ENCODE measurements around the gene B3GNT4. TPM values are rescaled to one million over a fixed set of nuclear protein-coding genes. Genes with fewer than 3 reads are reported as not detected.

Gene B3GNT4
- total RNA-seq, 3 donors from 2014 or later = 1.6 TPM; not detected in 2

DNA sequence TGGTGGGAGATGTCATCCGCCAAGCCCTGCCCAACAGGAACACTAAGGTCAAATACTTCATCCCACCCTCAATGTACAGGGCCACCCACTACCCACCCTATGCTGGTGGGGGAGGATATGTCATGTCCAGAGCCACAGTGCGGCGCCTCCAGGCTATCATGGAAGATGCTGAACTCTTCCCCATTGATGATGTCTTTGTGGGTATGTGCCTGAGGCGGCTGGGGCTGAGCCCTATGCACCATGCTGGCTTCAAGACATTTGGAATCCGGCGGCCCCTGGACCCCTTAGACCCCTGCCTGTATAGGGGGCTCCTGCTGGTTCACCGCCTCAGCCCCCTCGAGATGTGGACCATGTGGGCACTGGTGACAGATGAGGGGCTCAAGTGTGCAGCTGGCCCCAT lies 3.5 kb downstream of the B3GNT4 start:
- intact Hi-C loops (cut with DNase I; ENCODE audit: low total_unique reads) = no loop called here
- H3K27ac ChIP-seq = no peak overlapping the region
- H3K36me3 ChIP-seq = peaks cover 8% of the 10 kb centered on the region
- H3K27me3 ChIP-seq = no peaks in the 10 kb centered on the region
- no peak overlapping the region for H3K4me3 ChIP-seq
- TF ChIP-seq, protein P1, sequence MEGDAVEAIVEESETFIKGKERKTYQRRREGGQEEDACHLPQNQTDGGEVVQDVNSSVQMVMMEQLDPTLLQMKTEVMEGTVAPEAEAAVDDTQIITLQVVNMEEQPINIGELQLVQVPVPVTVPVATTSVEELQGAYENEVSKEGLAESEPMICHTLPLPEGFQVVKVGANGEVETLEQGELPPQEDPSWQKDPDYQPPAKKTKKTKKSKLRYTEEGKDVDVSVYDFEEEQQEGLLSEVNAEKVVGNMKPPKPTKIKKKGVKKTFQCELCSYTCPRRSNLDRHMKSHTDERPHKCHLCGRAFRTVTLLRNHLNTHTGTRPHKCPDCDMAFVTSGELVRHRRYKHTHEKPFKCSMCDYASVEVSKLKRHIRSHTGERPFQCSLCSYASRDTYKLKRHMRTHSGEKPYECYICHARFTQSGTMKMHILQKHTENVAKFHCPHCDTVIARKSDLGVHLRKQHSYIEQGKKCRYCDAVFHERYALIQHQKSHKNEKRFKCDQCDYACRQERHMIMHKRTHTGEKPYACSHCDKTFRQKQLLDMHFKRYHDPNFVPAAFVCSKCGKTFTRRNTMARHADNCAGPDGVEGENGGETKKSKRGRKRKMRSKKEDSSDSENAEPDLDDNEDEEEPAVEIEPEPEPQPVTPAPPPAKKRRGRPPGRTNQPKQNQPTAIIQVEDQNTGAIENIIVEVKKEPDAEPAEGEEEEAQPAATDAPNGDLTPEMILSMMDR (IDR thresholded peaks at IDR 0.05) = no peak
- TF ChIP-seq POLR2AphosphoS5 (IDR thresholded peaks at IDR 0.05) (no peak), POLR2A (IDR thresholded peaks at IDR 0.05) (no peak)
- DNase-seq (ENCODE audit: low spot score in 2 of 2) = no peak
- no peaks in the 10 kb centered on the region for H3K9me3 ChIP-seq
- peaks cover 6 to 12% of the 10 kb centered on the region in 2 donors for H3K4me1 ChIP-seq

DNA sequence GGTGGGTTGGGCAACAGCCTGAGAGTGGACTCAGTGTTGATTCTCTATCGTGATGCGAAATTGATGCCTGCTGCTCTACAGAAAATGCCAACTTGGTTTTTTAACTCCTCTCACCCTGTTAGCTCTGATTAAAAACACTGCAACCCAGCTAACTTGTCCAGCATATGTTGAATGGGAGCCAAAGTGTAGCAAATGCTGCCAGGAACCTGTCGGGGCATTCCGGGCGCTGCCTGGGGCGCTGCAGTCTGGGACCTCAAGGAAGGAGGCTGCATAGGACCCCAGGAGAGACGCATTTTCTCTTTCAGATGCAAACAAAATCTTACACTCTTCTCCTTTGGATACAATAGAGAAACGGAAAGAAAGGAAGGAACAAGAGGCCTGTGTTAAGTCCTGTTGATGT lies 3.9 kb downstream of the B3GNT4 start:
- H3K4me3 ChIP-seq = no peak overlapping the region
- H3K27ac ChIP-seq = no peak overlapping the region
- H3K27me3 ChIP-seq = no peaks in the 10 kb centered on the region
- intact Hi-C loops (cut with DNase I; ENCODE audit: low total_unique reads) = no loop called here
- DNase-seq (ENCODE audit: low spot score in 2 of 2) = no peak
- peaks cover 8% of the 10 kb centered on the region for H3K36me3 ChIP-seq
- TF ChIP-seq, protein P1 (IDR thresholded peaks at IDR 0.05) = no peak
- TF ChIP-seq POLR2AphosphoS5 (IDR thresholded peaks at IDR 0.05) (no peak), POLR2A (IDR thresholded peaks at IDR 0.05) (no peak)
- H3K4me1 ChIP-seq = peaks cover 6 to 12% of the 10 kb centered on the region in 2 donors
- no peaks in the 10 kb centered on the region for H3K9me3 ChIP-seq

DNA sequence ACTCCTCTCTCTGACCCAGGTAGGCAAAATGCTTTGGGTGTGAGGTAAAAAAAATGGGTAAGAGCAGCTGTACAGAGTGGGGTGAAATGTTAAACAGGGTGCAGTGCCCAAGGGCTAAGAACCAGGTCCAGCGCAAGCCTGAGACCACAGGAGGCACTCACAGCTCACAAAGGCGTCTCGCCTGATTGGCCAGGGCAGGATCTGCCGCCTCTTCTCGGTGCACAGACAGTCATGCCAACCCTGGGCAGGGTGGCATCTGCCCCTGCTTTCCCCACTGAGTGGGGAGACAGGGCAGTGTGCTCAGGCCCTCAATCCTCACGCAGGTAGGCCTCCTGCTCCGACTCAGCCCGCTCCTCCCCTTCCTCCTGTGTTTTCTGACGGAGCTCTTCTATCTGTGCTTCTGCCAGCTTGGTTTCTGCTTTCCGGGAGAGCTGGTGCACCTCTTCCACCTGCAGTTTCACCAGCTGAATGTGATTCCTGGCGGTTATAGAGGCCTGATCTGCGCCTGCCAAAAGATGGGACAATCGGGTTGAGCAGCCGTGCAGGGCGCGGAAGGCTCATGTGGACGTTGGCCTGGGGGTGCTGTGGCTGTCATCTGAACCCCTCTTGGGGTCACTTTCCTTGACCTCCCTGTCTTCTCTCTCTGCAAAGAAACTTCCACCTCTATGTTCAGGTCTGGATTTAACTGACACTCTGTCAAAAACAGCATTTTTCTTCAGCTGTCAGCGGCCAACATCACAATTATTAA lies 4.7 kb downstream of the B3GNT4 start:
- H3K9me3 ChIP-seq = no peaks in the 10 kb centered on the region
- DNase-seq (ENCODE audit: low spot score in 2 of 2) = no peak
- H3K27ac ChIP-seq = no peak overlapping the region
- H3K4me1 ChIP-seq = peaks cover 0 to 8% of the 10 kb centered on the region in 2 donors
- H3K36me3 ChIP-seq = peaks cover 8% of the 10 kb centered on the region
- H3K4me3 ChIP-seq = no peak overlapping the region
- intact Hi-C loops (cut with DNase I; ENCODE audit: low total_unique reads) = no loop called here
- TF ChIP-seq POLR2AphosphoS5 (IDR thresholded peaks at IDR 0.05) = no peak
- TF ChIP-seq POLR2A (IDR thresholded peaks at IDR 0.05) = no peak
- H3K27me3 ChIP-seq = no peaks in the 10 kb centered on the region

DNA sequence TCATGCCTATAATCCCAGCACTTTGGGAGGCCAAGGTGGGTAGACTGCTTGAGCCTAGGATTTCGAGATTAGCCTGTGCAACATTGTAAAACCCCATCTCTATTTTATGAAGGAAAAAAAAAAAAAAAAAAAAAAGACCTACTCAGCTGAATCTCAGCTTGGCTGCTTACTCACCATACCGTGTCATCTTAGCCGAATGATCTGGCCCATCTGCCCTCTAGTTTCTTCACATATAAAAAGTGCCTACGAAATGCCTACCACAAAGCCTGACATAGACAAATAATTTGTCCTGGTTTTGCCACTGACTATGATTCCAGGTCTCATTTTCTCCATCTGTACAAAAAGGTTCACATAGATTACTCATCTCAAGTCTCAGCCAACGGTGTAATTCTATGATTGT lies 12.3 kb downstream of the B3GNT4 start:
- no peak for DNase-seq (ENCODE audit: low spot score in 2 of 2)
- Histone ChIP-seq H3K27me3 (no peaks in the 10 kb centered on the region), H3K4me1 (no peaks in the 10 kb centered on the region), H3K27ac (no peak overlapping the region), H3K9me3 (no peaks in the 10 kb centered on the region), H3K4me3 (no peak overlapping the region), H3K36me3 (no peaks in the 10 kb centered on the region)
- intact Hi-C loops (cut with DNase I; ENCODE audit: low total_unique reads) = no loop called here
- TF ChIP-seq POLR2AphosphoS5 (IDR thresholded peaks at IDR 0.05) = no peak
- TF ChIP-seq, protein P1 (IDR thresholded peaks at IDR 0.05) = no peak
- TF ChIP-seq POLR2A (IDR thresholded peaks at IDR 0.05) = no peak

DNA sequence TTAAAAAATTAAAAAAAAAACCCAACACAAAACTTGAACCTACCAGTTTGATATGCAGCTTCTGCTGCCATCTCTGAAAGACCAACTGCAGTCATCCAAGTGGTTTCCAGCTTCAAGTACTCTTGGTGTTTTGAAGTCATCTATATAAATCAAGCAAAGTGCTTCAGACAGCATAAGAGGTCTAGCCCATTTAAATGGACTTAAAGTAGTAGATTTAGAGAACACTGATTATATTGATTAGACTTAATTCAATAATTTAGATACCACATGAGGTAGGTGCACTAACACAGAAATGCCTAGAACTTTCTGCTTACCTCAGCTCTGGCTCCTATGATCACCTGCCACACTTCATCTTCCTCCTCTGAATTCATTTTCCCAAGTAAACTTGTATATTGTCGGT lies 12.9 kb downstream of the B3GNT4 start:
- Histone ChIP-seq H3K9me3 (no peaks in the 10 kb centered on the region), H3K27me3 (no peaks in the 10 kb centered on the region), H3K4me1 (no peaks in the 10 kb centered on the region), H3K36me3 (no peaks in the 10 kb centered on the region), H3K4me3 (no peak overlapping the region), H3K27ac (no peak overlapping the region)
- intact Hi-C loops (cut with DNase I; ENCODE audit: low total_unique reads) = no loop called here
- no peak for TF ChIP-seq POLR2AphosphoS5 (IDR thresholded peaks at IDR 0.05)
- no peak for DNase-seq (ENCODE audit: low spot score in 2 of 2)

DNA sequence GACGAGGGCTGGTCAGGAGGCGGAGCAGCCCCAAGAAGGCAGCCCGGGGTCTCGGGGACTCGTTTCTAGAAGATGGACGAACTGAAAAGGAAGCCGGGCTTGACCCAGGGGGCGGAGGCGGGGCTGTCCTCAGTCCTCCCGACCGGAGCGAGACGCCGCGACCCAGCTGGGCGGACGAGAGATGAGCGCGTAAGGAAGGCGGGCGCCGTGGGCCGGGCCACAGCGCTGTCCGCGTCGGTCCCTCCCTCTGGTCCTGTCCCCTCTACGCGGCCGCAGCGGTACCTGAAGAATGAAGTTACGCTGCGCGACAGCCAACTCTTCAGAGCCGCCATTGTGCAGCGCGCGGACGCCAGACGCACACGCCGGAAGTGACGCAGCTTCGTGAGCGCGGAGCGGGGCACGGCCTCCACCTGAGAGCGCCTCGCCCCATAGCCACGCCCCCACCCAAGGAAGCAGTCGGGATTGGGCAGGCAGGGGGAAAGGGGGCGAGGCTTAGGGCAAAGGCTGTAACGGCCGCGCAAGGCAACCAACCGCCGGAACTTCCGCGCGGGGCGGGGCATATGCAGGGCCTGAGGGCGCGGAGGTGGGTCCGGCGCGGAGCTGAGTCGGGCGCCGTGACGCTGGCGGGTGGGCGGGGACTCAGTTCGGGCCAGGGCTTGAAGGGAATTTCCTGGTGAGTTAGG lies 22.3 kb downstream of the B3GNT4 start, which contains the start of gene DIABLO:
TSS of gene DIABLO (minus strand) at position 370 of the 683 bp plus-strand sequence. CDS start at position 332, 38 bp downstream.
- H3K9me3 ChIP-seq = no peaks in the 10 kb centered on the region
- peak; percentile 100 for DNase-seq (ENCODE audit: low spot score in 2 of 2)
- peaks cover 13 to 15% of the 10 kb centered on the region in 2 donors for H3K4me1 ChIP-seq
- H3K27ac ChIP-seq = peak within 1 kb of the TSS; percentile 97 to 98
- H3K36me3 ChIP-seq = no peaks in the 10 kb centered on the region
- intact Hi-C loops (cut with DNase I; ENCODE audit: low total_unique reads) = no loop called here
- peak within 1 kb of the TSS; percentile 87 to 95 (median 93) for H3K4me3 ChIP-seq
- TF ChIP-seq, protein P1 (IDR thresholded peaks at IDR 0.05) = peak in 1 of 3 donors; percentile 10
- peak; percentile 98 to 100 (median 99) for TF ChIP-seq POLR2AphosphoS5 (IDR thresholded peaks at IDR 0.05)
- TF ChIP-seq POLR2A (IDR thresholded peaks at IDR 0.05) = peak; percentile 98
- no peaks in the 10 kb centered on the region for H3K27me3 ChIP-seq

All from breast epithelium (tissue), 4 donors.